ENCODE results near the gene INPP5E. TPM values are rescaled to one million over a fixed set of nuclear protein-coding genes. Genes with fewer than 3 reads are reported as not detected.

Gene INPP5E
- total and polyA plus RNA-seq, 10 of the 15 experiments (the other 5 are each of a cell fraction or from before 2014, with no cell fraction given), result 0.24 to 16.0 (median 5.3) TPM

DNA sequence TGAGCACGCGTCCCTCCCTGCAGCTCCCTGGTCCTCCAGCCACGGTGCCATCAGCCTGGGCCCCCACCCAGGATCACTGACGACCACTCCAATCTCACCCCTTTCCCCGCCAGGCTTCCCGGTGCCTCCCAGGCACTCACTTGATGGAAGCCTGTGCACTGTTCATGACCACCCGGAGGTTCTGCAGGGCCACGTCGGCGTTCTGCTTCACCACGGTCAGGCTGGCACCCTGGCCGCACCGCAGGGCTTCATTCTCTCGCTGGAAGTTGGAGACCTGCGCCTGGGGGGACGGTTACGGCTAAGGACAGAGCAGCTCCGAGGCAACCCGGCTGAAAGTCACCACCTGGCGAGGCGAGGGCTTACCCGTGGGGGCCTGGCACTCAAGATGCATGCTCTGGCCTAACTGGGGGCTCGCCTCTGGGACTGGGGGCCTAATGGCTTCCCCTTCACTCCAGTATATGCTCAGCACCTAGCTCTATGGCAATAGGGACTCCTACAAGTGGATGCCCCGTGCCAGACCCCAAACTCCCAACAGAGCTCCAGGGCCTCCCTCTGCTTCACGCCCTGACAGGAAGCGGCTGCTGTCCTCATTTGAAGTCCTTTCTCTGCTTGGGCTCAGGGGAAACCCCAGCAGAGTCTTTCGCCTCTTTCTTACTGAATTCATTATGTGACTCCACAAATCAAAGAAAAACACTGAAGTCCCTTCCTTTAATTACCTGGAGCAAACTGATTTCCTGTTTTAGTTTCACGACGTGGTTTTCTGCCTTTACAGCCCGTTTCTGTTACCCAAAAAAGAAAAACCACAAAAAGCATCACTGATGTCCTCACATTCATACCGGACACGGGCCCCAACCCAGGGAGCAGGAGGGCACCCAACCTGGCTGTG lies 35.5 kb downstream of the INPP5E start:
- peak overlapping the region; percentile 92 for H3K27ac ChIP-seq (ENCODE audit: control insufficient read depth, insufficient read depth)
- no peaks in the 10 kb centered on the region for H3K9me3 ChIP-seq (replicated peaks; ENCODE audit: control insufficient read depth, insufficient read depth, low read length)
- H3K4me3 ChIP-seq, result peak overlapping the region; percentile 37; the same call in 1 of the 2 replicates
- H4K20me1 ChIP-seq (ENCODE audit: control insufficient read depth, insufficient read depth), result no peaks in the 10 kb centered on the region
- DNase-seq (ENCODE audit: low read depth, low spot score) (peak; percentile 46), ATAC-seq (peak; percentile 66), FAIRE-seq (peak; percentile 89)
- H3K27me3 ChIP-seq (replicated peaks in 1 of 2; ENCODE audit: control insufficient read depth in 2 of 2, insufficient read depth in 2 of 2, low read length in 1 of 2), result no peaks in the 10 kb centered on the region
- peaks cover 42% of the 10 kb centered on the region for H3K4me1 ChIP-seq (ENCODE audit: control insufficient read depth, insufficient read depth, low read length)
- peaks cover 7 to 18% of the 10 kb centered on the region in 2 experiments; a peak in 3 of 4 replicates for H3K36me3 ChIP-seq (ENCODE audit: control insufficient read depth in 2 of 2, insufficient read depth in 2 of 2, low read length in 1 of 2)
- intact Hi-C loops (cut with micrococcal nuclease; ENCODE audit: unreplicated experiment), result no loop called here
- RAD21 ChIA-PET (ENCODE audit: unreplicated experiment), result interaction anchor here (0.6 to 1.3 kb wide), 5 partner anchors 35 to 656 kb away, joined by 3 to 8 read pairs (median 4); partner anchors contain the start of gene DNLZ
- CTCF ChIA-PET, result interaction anchor here (0.6 to 1.1 kb wide), 2 partner anchors 13 to 41 kb away, joined by 3 to 5 read pairs; no protein-coding TSS in a partner anchor
- POLR2A ChIA-PET, result interaction anchor here (0.6 to 1.9 kb wide), 3 partner anchors 16 to 41 kb away, joined by 5 to 10 read pairs (median 6); partner anchors contain the start of gene DNLZ
- in situ Hi-C loops (cut with MboI), result no loop called here
- peak overlapping the region; percentile 65 for H3K9ac ChIP-seq (ENCODE audit: control insufficient read depth, insufficient read depth, low read length)
- BruUV-seq (replicated peaks), result no TSS peak
- H3K79me2 ChIP-seq (ENCODE audit: control insufficient read depth, insufficient read depth, low read length), result peaks cover 30% of the 10 kb centered on the region
- peak overlapping the region; percentile 37; the same call in 1 of the 2 replicates for H2AFZ ChIP-seq (ENCODE audit: control insufficient read depth, low read depth, low read length)
- 17% methylated on average over 32 of the region's 32 CpGs for WGBS (ENCODE audit: insufficient coverage, insufficient replicate concordance, low lambda C conversion rate, missing lambda C conversion rate)
- SMC1A ChIA-PET (ENCODE audit: uncharacterized antibody, unreplicated experiment), result no interaction called here
- H3K4me2 ChIP-seq (ENCODE audit: control insufficient read depth, insufficient read depth), result peak overlapping the region; percentile 90
- TF ChIP-seq ZNF207 (IDR thresholded peaks at IDR 0.05; ENCODE audit: borderline replicate concordance) (no peak), NFXL1 (IDR thresholded peaks at IDR 0.05; ENCODE audit: borderline replicate concordance) (no peak), SUZ12 (IDR thresholded peaks at IDR 0.05; ENCODE audit: unreplicated experiment) (no peak), POLR2AphosphoS2 (IDR thresholded peaks at IDR 0.05; ENCODE audit: low read depth, low read length) (no peak), TCF12 (IDR thresholded peaks at IDR 0.05; ENCODE audit: low read depth, low read length) (0 out of 2 replicates have a peak, but pooled peaks have one; percentile 4), CEBPB (IDR thresholded peaks at IDR 0.05; ENCODE audit: borderline replicate concordance in 1 of 2, low read depth in 2 of 2, low read length in 2 of 2) (no peak), EZH2 (IDR thresholded peaks at IDR 0.05; ENCODE audit: borderline replicate concordance, control insufficient read depth, low read depth, low read length) (no peak), GABPA (IDR thresholded peaks at IDR 0.05; ENCODE audit: low read depth) (no peak), MTA3 (IDR thresholded peaks at IDR 0.05; ENCODE audit: borderline replicate concordance, low read length) (0 out of 2 replicates have a peak, but pooled peaks have one; percentile 5), SMAD1 (IDR thresholded peaks at IDR 0.05; ENCODE audit: low read depth, partially characterized antibody) (no peak), FOXM1 (IDR thresholded peaks at IDR 0.05; ENCODE audit: low read depth, low read length) (no peak), ZNF622 (IDR thresholded peaks at IDR 0.05) (no peak), ZNF24 (IDR thresholded peaks at IDR 0.05) (no peak), SPI1 (IDR thresholded peaks at IDR 0.05; ENCODE audit: borderline replicate concordance, insufficient read depth, low read depth, low read length) (no peak), DPF2 (IDR thresholded peaks at IDR 0.05) (0 out of 2 replicates have a peak, but pooled peaks have one; percentile 48)
- TF ChIP-seq, protein P1, sequence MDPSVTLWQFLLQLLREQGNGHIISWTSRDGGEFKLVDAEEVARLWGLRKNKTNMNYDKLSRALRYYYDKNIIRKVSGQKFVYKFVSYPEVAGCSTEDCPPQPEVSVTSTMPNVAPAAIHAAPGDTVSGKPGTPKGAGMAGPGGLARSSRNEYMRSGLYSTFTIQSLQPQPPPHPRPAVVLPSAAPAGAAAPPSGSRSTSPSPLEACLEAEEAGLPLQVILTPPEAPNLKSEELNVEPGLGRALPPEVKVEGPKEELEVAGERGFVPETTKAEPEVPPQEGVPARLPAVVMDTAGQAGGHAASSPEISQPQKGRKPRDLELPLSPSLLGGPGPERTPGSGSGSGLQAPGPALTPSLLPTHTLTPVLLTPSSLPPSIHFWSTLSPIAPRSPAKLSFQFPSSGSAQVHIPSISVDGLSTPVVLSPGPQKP (IDR thresholded peaks at IDR 0.05; ENCODE audit: low read depth, low read length), result no peak
- TF ChIP-seq, protein P2, sequence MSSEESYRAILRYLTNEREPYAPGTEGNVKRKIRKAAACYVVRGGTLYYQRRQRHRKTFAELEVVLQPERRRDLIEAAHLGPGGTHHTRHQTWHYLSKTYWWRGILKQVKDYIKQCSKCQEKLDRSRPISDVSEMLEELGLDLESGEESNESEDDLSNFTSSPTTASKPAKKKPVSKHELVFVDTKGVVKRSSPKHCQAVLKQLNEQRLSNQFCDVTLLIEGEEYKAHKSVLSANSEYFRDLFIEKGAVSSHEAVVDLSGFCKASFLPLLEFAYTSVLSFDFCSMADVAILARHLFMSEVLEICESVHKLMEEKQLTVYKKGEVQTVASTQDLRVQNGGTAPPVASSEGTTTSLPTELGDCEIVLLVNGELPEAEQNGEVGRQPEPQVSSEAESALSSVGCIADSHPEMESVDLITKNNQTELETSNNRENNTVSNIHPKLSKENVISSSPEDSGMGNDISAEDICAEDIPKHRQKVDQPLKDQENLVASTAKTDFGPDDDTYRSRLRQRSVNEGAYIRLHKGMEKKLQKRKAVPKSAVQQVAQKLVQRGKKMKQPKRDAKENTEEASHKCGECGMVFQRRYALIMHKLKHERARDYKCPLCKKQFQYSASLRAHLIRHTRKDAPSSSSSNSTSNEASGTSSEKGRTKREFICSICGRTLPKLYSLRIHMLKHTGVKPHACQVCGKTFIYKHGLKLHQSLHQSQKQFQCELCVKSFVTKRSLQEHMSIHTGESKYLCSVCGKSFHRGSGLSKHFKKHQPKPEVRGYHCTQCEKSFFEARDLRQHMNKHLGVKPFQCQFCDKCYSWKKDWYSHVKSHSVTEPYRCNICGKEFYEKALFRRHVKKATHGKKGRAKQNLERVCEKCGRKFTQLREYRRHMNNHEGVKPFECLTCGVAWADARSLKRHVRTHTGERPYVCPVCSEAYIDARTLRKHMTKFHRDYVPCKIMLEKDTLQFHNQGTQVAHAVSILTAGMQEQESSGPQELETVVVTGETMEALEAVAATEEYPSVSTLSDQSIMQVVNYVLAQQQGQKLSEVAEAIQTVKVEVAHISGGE (CRISPR knock-in tag; IDR thresholded peaks at IDR 0.05), result no peak

All from GM12878 (cell line).